HEK293 (cell line): ENCODE results near the gene MMD.
A peak's percentile ranks its signal among the peaks of the same experiment; 100 is the strongest.

Source experiments
- CTCF ChIA-PET: fragments of 350-600 bp; formaldehyde crosslinking; extraction: SDS; loops from one replicate; lab custom pipeline; 2021; ENCODE audit warnings: antibody characterized with exemption; lab: Yijun Ruan, JAX
- POLR2A ChIA-PET: fragments of 300-600 bp; formaldehyde crosslinking; extraction: SDS; loops from one replicate; lab custom pipeline; 2020; ENCODE audit warnings: antibody characterized with exemption, inconsistent platforms; lab: Yijun Ruan, JAX
- H3K27ac ChIP-seq: fragments of 200-500 bp; sonication (Bioruptor generic); 2 replicates; pipeline ENCODE4 v1.5.1; 2014; ENCODE audit warnings: low read depth, low read length, control low read depth, inconsistent platforms; ENCODE audit errors: extremely low read depth
- H3K36me3 ChIP-seq, 2 experiments: fragments of 200-500 bp in 1 of 2; sonication (Bioruptor generic) in 1 of 2; 1 replicate in 1 of 2; 2 replicates in 1 of 2; pipeline ENCODE4 v1.5.1; 2014 to 2017; ENCODE audit warnings: inconsistent platforms in 2 of 2, low read length in 2 of 2; ENCODE audit not compliant: control insufficient read depth in 2 of 2, insufficient read depth in 1 of 2
- H3K4me1 ChIP-seq: fragments of 200-500 bp; sonication (Bioruptor generic); 2 replicates; pipeline ENCODE4 v1.5.1; 2014; ENCODE audit warnings: mild to moderate bottlenecking, low read length, inconsistent platforms; ENCODE audit not compliant: control insufficient read depth, insufficient read depth
- H3K4me3 ChIP-seq: 2 replicates; pipeline ENCODE4 v1.5.1; 2011; ENCODE audit warnings: low read depth, mild to moderate bottlenecking, control low read depth, low read length, moderate library complexity
- H3K9me3 ChIP-seq: fragments of 200-500 bp; sonication (Bioruptor generic); 2 replicates; pipeline ENCODE4 v1.5.1; 2014; ENCODE audit warnings: low read depth, low read length, inconsistent platforms; ENCODE audit not compliant: control insufficient read depth, insufficient read depth
- AEBP2 ChIP-seq: fragments of 450-650 bp; formaldehyde crosslinking; IDR thresholded peaks from 2 replicates; pipeline ENCODE4 v1.5.1; 2016; ENCODE audit warnings: missing biosample characterization, missing genetic modification characterization, borderline replicate concordance
- BCL11A ChIP-seq: fragments of 450-650 bp; formaldehyde crosslinking; IDR thresholded peaks from 2 replicates; pipeline ENCODE4 v1.5.1; 2016; ENCODE audit warnings: low read depth, missing biosample characterization, missing genetic modification characterization
- GLIS1 ChIP-seq: fragments of 450-650 bp; formaldehyde crosslinking; IDR thresholded peaks from 2 replicates; pipeline ENCODE4 v1.5.1; 2016; ENCODE audit warnings: missing biosample characterization, missing genetic modification characterization
- KLF7 ChIP-seq: fragments of 450-650 bp; formaldehyde crosslinking; IDR thresholded peaks from 2 replicates; pipeline ENCODE4 v1.5.1; 2016; ENCODE audit warnings: missing biosample characterization, missing genetic modification characterization, borderline replicate concordance
- MYNN ChIP-seq: fragments of 450-650 bp; formaldehyde crosslinking; IDR thresholded peaks from 2 replicates; pipeline ENCODE4 v1.5.1; 2016; ENCODE audit warnings: missing biosample characterization, missing genetic modification characterization, borderline replicate concordance
- OVOL3 ChIP-seq: fragments of 450-650 bp; formaldehyde crosslinking; IDR thresholded peaks from 2 replicates; pipeline ENCODE4 v1.5.1; 2016; ENCODE audit warnings: missing biosample characterization, missing genetic modification characterization
- TRIM28 ChIP-seq: IDR thresholded peaks from 2 replicates; pipeline ENCODE4 v1.6.1; 2011; ENCODE audit warnings: low read length, control low read depth, borderline replicate concordance
- WT1 ChIP-seq: fragments of 450-650 bp; formaldehyde crosslinking; IDR thresholded peaks from 2 replicates; pipeline ENCODE4 v1.5.1; 2016; ENCODE audit warnings: missing biosample characterization, missing genetic modification characterization
- ZFHX2 ChIP-seq: fragments of 450-650 bp; formaldehyde crosslinking; conservative IDR thresholded peaks from 2 replicates; pipeline ENCODE4 v1.5.1; 2016; ENCODE audit warnings: missing biosample characterization, missing genetic modification characterization
- ZFP37 ChIP-seq: fragments of 450-650 bp; formaldehyde crosslinking; IDR thresholded peaks from 2 replicates; pipeline ENCODE4 v1.5.1; 2016; ENCODE audit warnings: missing biosample characterization, missing genetic modification characterization
- ZNF114 ChIP-seq: fragments of 450-650 bp; formaldehyde crosslinking; IDR thresholded peaks from 2 replicates; pipeline ENCODE4 v1.5.0; 2017; ENCODE audit warnings: missing biosample characterization, missing genetic modification characterization
- ZNF2 ChIP-seq: fragments of 450-650 bp; formaldehyde crosslinking; IDR thresholded peaks from 2 replicates; pipeline ENCODE4 v1.5.1; 2016; ENCODE audit warnings: missing biosample characterization, missing genetic modification characterization
- ZNF280D ChIP-seq: fragments of 450-650 bp; formaldehyde crosslinking; IDR thresholded peaks from 2 replicates; pipeline ENCODE4 v1.5.1; 2016; ENCODE audit warnings: missing biosample characterization, missing genetic modification characterization
- ZNF311 ChIP-seq: fragments of 450-650 bp; formaldehyde crosslinking; IDR thresholded peaks from 2 replicates; pipeline ENCODE4 v1.5.1; 2017; ENCODE audit warnings: missing biosample characterization, missing genetic modification characterization, borderline replicate concordance
- ZNF324 ChIP-seq: fragments of 450-650 bp; formaldehyde crosslinking; IDR thresholded peaks from 2 replicates; pipeline ENCODE4 v1.5.1; 2016; ENCODE audit warnings: missing biosample characterization, missing genetic modification characterization
- ZNF341 ChIP-seq: fragments of 450-650 bp; formaldehyde crosslinking; IDR thresholded peaks from 2 replicates; pipeline ENCODE4; 2016; ENCODE audit warnings: low read depth, missing biosample characterization, missing genetic modification characterization
- ZNF501 ChIP-seq: fragments of 450-650 bp; formaldehyde crosslinking; IDR thresholded peaks from 2 replicates; pipeline ENCODE4 v1.5.1; 2016; ENCODE audit warnings: missing biosample characterization, missing genetic modification characterization
- ZNF530 ChIP-seq: fragments of 450-650 bp; formaldehyde crosslinking; IDR thresholded peaks from 2 replicates; pipeline ENCODE4 v1.5.1; 2016; ENCODE audit warnings: low read depth, missing biosample characterization, missing genetic modification characterization
- ZNF555 ChIP-seq: fragments of 450-650 bp; formaldehyde crosslinking; conservative IDR thresholded peaks from 2 replicates; pipeline ENCODE4 v1.5.1; 2017; ENCODE audit warnings: missing biosample characterization, mild to moderate bottlenecking, missing genetic modification characterization, inconsistent platforms
- ZNF560 ChIP-seq: fragments of 450-650 bp; formaldehyde crosslinking; IDR thresholded peaks from 2 replicates; pipeline ENCODE4 v1.5.1; 2017; ENCODE audit warnings: missing biosample characterization, missing genetic modification characterization, borderline replicate concordance
- ZNF639 ChIP-seq: fragments of 450-650 bp; formaldehyde crosslinking; IDR thresholded peaks from 2 replicates; pipeline ENCODE4 v1.5.1; 2016; ENCODE audit warnings: missing biosample characterization, missing genetic modification characterization
- ZNF670 ChIP-seq: fragments of 450-650 bp; formaldehyde crosslinking; IDR thresholded peaks from 2 replicates; pipeline ENCODE4 v1.5.1; 2016; ENCODE audit warnings: missing biosample characterization, missing genetic modification characterization, low read depth
- TF ChIP-seq, protein P1 (sequence below): fragments of 450-650 bp; formaldehyde crosslinking; IDR thresholded peaks from 2 replicates; pipeline ENCODE4 v1.5.1; 2016; ENCODE audit warnings: missing biosample characterization, missing genetic modification characterization
- TF ChIP-seq, protein P2 (sequence below): fragments of 450-650 bp; IDR thresholded peaks from 2 replicates; pipeline ENCODE4 v1.5.1; 2018; ENCODE audit warnings: missing biosample characterization, mild to moderate bottlenecking, missing genetic modification characterization

The MMD gene

DNA sequence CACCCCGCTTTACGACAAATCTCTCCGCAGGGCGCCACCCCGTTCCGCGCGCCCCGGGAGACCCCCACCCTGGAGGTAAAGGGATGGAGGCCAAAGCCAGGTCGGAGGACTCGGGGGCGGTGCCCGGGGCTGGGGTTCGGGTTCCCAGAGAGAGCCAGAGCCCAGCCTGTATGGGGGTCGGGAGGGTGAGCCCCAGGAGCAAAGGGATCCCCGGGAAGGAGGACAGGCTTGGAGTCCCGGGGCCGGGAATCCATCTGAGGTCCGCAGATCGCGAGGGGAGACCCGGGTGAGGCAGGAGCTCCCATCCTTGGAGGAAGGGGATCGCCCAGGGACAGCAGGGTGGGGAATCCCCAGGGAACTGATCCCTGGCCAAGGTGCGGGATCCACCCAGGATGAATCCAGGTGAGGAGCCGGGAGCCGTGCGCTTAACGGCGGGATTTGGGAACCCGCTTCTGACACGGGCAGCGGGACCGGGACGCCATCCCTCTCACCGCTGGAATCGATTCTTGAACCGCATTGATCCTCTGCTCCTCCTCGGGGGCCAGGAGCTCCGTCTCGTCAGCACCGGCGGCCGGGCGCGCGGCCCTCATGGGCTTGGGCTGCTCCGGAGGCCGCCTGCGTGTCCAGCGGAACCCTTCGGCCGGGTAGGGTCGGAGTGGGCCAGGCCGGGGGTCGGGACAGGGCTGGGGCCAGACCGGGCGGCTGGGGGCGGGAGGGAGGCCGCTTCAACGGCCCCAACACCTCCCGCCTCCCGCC, at the start of gene MMD (continued):
- no peak for TF ChIP-seq AEBP2 (tag by site-specific recombination)
- TF ChIP-seq GLIS1 (tag by site-specific recombination), result peak; percentile 43
- no peak for TF ChIP-seq ZNF560 (tag by site-specific recombination)
- TF ChIP-seq, protein P1, sequence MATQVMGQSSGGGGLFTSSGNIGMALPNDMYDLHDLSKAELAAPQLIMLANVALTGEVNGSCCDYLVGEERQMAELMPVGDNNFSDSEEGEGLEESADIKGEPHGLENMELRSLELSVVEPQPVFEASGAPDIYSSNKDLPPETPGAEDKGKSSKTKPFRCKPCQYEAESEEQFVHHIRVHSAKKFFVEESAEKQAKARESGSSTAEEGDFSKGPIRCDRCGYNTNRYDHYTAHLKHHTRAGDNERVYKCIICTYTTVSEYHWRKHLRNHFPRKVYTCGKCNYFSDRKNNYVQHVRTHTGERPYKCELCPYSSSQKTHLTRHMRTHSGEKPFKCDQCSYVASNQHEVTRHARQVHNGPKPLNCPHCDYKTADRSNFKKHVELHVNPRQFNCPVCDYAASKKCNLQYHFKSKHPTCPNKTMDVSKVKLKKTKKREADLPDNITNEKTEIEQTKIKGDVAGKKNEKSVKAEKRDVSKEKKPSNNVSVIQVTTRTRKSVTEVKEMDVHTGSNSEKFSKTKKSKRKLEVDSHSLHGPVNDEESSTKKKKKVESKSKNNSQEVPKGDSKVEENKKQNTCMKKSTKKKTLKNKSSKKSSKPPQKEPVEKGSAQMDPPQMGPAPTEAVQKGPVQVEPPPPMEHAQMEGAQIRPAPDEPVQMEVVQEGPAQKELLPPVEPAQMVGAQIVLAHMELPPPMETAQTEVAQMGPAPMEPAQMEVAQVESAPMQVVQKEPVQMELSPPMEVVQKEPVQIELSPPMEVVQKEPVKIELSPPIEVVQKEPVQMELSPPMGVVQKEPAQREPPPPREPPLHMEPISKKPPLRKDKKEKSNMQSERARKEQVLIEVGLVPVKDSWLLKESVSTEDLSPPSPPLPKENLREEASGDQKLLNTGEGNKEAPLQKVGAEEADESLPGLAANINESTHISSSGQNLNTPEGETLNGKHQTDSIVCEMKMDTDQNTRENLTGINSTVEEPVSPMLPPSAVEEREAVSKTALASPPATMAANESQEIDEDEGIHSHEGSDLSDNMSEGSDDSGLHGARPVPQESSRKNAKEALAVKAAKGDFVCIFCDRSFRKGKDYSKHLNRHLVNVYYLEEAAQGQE (tag by site-specific recombination), result no peak
- TF ChIP-seq ZNF114 (tag by site-specific recombination), result no peak
- TF ChIP-seq OVOL3 (tag by site-specific recombination), result no peak
- TF ChIP-seq ZNF341 (tag by site-specific recombination), result peak; percentile 94
- no peak for TF ChIP-seq ZNF324 (tag by site-specific recombination)
- TF ChIP-seq BCL11A (tag by site-specific recombination), result no peak
- no peak for TF ChIP-seq ZNF280D (tag by site-specific recombination)
- no peak for TF ChIP-seq ZNF555 (tag by site-specific recombination)
- no peak for TF ChIP-seq ZNF670 (tag by site-specific recombination)
- TF ChIP-seq MYNN, result no peak
- TF ChIP-seq ZNF311 (tag by site-specific recombination), result no peak
- TF ChIP-seq TRIM28, result no peak
- no peak for TF ChIP-seq KLF7 (tag by site-specific recombination)

GRCh38 chr17:55466671-55467070, 45.0 kb upstream of the MMD start:
- Histone ChIP-seq H3K9me3 (no peaks in the 10 kb centered on the region), H3K4me3 (no peak overlapping the region), H3K27ac (no peak overlapping the region), H3K4me1 (peaks cover 4% of the 10 kb centered on the region; the same call in 1 of the 2 replicates), H3K36me3 (no peaks in the 10 kb centered on the region)
- ChIA-PET CTCF (interaction anchor here (0.7 kb wide), 1 partner anchor 51 kb away, joined by 3 read pairs; no protein-coding TSS in a partner anchor), POLR2A (interaction anchor here (0.7 kb wide), 1 partner anchor 17 kb away, joined by 7 read pairs; no protein-coding TSS in a partner anchor)
- TF ChIP-seq ZNF2 (tag by site-specific recombination), result no peak
- no peak for TF ChIP-seq ZNF501 (tag by site-specific recombination)
- no peak for TF ChIP-seq WT1
- no peak for TF ChIP-seq ZFP37 (tag by site-specific recombination)
- no peak for TF ChIP-seq ZNF530 (tag by site-specific recombination)
- TF ChIP-seq, protein P2, sequence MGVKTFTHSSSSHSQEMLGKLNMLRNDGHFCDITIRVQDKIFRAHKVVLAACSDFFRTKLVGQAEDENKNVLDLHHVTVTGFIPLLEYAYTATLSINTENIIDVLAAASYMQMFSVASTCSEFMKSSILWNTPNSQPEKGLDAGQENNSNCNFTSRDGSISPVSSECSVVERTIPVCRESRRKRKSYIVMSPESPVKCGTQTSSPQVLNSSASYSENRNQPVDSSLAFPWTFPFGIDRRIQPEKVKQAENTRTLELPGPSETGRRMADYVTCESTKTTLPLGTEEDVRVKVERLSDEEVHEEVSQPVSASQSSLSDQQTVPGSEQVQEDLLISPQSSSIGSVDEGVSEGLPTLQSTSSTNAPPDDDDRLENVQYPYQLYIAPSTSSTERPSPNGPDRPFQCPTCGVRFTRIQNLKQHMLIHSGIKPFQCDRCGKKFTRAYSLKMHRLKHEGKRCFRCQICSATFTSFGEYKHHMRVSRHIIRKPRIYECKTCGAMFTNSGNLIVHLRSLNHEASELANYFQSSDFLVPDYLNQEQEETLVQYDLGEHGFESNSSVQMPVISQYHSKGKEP, result no peak
- TF ChIP-seq ZFHX2, result no peak
- TF ChIP-seq ZNF639 (tag by site-specific recombination), result no peak
